Sigmoid colon (tissue), 7 donors: ENCODE results near the gene OXLD1. TPM values are rescaled to one million over a fixed set of nuclear protein-coding genes. Genes with fewer than 3 reads are reported as not detected.

Source experiments
- DNase-seq: peaks from one replicate; pipeline ENCODE4 v3.0.0-alpha.2; 2019
- H3K27ac ChIP-seq, 4 donors: fragments of 200-600 bp; sonication (generic); one replicate each; pipeline ENCODE4 v1.5.1; 2016 to 2019; ENCODE audit warnings: mild to moderate bottlenecking in 1 of 4
- H3K27me3 ChIP-seq, 3 donors: fragments of 200-600 bp; sonication (generic); one replicate each; pipeline ENCODE4 v1.5.1; 2019; ENCODE audit warnings: mild to moderate bottlenecking in 1 of 3
- H3K36me3 ChIP-seq, 4 donors: fragments of 200-600 bp; sonication (generic); one replicate each; pipeline ENCODE4 v1.5.1; 2016 to 2019
- H3K4me1 ChIP-seq, 4 donors: fragments of 200-600 bp; sonication (generic); one replicate each; pipeline ENCODE4 v1.5.1; 2017 to 2019
- H3K4me3 ChIP-seq, 4 donors: fragments of 200-600 bp; sonication (generic); one replicate each; pipeline ENCODE4 v1.5.1; 2017 to 2019; ENCODE audit warnings: mild to moderate bottlenecking in 2 of 4, moderate library complexity in 1 of 4
- H3K9me3 ChIP-seq, 4 donors: fragments of 200-600 bp in 3 of 4; sonication (generic) in 3 of 4; one replicate each; pipeline versions ENCODE4 v1.5.1 to v1.6.1; 2013 to 2019
- EP300 ChIP-seq, 4 donors: sonication (generic); formaldehyde crosslinking; IDR thresholded peaks; one replicate each; pipeline ENCODE4 v1.6.1; 2017; ENCODE audit warnings: antibody characterized with exemption in 4 of 4
- POLR2A ChIP-seq, 2 donors: fragments of 450-650 bp; IDR thresholded peaks; one replicate each; pipeline ENCODE4 v1.6.1; 2016; ENCODE audit warnings: antibody characterized with exemption in 2 of 2, mild to moderate bottlenecking in 2 of 2, moderate library complexity in 2 of 2
- POLR2AphosphoS5 ChIP-seq, 4 donors: sonication (generic); formaldehyde crosslinking; IDR thresholded peaks; one replicate each; pipeline ENCODE4 v1.6.1; 2017; ENCODE audit warnings: antibody characterized with exemption in 4 of 4
- WGBS, 2 donors: extraction: QIAGEN DNeasy Blood & Tissue Kit; methylation state at CpG; one replicate each; pipeline ENCODE4 v1.1.7; 2013; 5-methylcytosine and 5-hydroxymethylcytosine counted together
- intact Hi-C: fragments of 100-400 bp; cut with DNase I; formaldehyde crosslinking; loops from one replicate; pipeline ENCODE4 v1.15.1; 2023
- polyA plus RNA-seq, 3 donors: library from polyadenylated mRNA; stranded (reverse); fragments of 200-250 nt; gene quantifications; one replicate each; pipeline ENCODE4 v1.2.3, GENCODE V29; 2013
- total RNA-seq, 4 donors: library from RNA; depleted of rRNA; stranded (reverse); fragments of >200 nt; gene quantifications; one replicate each; pipeline ENCODE4 v1.1.0, GENCODE V29; 2016
- TF ChIP-seq, protein P1 (sequence below), 4 experiments: fragments of 450-650 bp in 3 of 4; fragments of 200-600 bp in 1 of 4; IDR thresholded peaks; one replicate each; pipeline ENCODE4 v1.5.1; 2016 to 2019; ENCODE audit warnings: antibody characterized with exemption in 4 of 4, mild to moderate bottlenecking in 3 of 4, moderate library complexity in 2 of 4
- donor health status: healthy with polysubstance abuse.
- donor health status: Bipolar disorder and iron deficiency.
- donor health status: healthy.

OXLD1 gene
- total and polyA plus RNA-seq, 7 donors, result 14.4 to 57.5 (median 36.2) TPM

GRCh38 chr17:81664051-81664470, 2.3 kb downstream of the OXLD1 start:
- Histone ChIP-seq H3K27ac (no peak overlapping the region), H3K4me3 (no peak overlapping the region), H3K4me1 (peaks cover 0 to 27% (median 26%) of the 10 kb centered on the region in 4 donors), H3K27me3 (no peaks in the 10 kb centered on the region), H3K36me3 (peaks cover 0 to 8% (median 0%) of the 10 kb centered on the region in 4 donors), H3K9me3 (no peaks in the 10 kb centered on the region)
- TF ChIP-seq, protein P1, sequence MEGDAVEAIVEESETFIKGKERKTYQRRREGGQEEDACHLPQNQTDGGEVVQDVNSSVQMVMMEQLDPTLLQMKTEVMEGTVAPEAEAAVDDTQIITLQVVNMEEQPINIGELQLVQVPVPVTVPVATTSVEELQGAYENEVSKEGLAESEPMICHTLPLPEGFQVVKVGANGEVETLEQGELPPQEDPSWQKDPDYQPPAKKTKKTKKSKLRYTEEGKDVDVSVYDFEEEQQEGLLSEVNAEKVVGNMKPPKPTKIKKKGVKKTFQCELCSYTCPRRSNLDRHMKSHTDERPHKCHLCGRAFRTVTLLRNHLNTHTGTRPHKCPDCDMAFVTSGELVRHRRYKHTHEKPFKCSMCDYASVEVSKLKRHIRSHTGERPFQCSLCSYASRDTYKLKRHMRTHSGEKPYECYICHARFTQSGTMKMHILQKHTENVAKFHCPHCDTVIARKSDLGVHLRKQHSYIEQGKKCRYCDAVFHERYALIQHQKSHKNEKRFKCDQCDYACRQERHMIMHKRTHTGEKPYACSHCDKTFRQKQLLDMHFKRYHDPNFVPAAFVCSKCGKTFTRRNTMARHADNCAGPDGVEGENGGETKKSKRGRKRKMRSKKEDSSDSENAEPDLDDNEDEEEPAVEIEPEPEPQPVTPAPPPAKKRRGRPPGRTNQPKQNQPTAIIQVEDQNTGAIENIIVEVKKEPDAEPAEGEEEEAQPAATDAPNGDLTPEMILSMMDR (IDR thresholded peaks at IDR 0.05), result no peak
- TF ChIP-seq POLR2AphosphoS5 (IDR thresholded peaks at IDR 0.05) (no peak), EP300 (IDR thresholded peaks at IDR 0.05) (no peak), POLR2A (IDR thresholded peaks at IDR 0.05) (no peak)
- intact Hi-C loops, result no loop called here
- 73 to 90% methylated on average over 7 of the region's 7 CpGs for WGBS, 2 donors
- DNase-seq, result no peak

DNA sequence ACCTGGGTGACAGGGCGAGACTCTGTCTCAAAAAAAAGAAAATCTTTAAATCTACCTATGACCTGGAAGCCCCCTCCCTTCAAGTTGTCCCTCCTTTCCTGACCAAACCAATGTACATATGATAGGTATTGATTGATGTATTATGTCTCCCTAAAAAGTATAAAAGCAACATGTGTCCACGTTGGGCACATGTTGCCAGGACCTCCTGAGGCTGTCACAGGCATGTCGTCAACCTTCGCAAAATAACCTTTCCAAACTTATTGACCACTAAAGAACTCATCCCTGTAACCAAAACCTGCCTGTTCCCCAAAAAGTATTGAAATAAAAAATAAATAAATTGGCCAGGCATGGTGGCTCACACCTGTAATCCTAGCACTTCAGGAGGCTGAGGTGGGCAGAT, 4.4 kb downstream of the OXLD1 start:
- no peak for DNase-seq
- no peaks in the 10 kb centered on the region for H3K9me3 ChIP-seq
- H3K36me3 ChIP-seq, result peaks cover 0 to 5% (median 0%) of the 10 kb centered on the region in 4 donors
- WGBS, 2 donors, result 92 to 94% methylated on average over 4 of the region's 4 CpGs
- no peak overlapping the region for H3K27ac ChIP-seq
- no peak for TF ChIP-seq POLR2A (IDR thresholded peaks at IDR 0.05)
- TF ChIP-seq EP300 (IDR thresholded peaks at IDR 0.05), result no peak
- TF ChIP-seq POLR2AphosphoS5 (IDR thresholded peaks at IDR 0.05), result no peak
- TF ChIP-seq, protein P1 (IDR thresholded peaks at IDR 0.05), result no peak
- intact Hi-C loops, result no loop called here
- H3K27me3 ChIP-seq, result no peaks in the 10 kb centered on the region
- no peak overlapping the region for H3K4me3 ChIP-seq
- H3K4me1 ChIP-seq, result peaks cover 0 to 14% (median 12%) of the 10 kb centered on the region in 4 donors

- no peak overlapping the region for H3K27ac ChIP-seq
- peaks cover 0 to 5% (median 0%) of the 10 kb centered on the region in 4 donors for H3K36me3 ChIP-seq
- TF ChIP-seq, protein P1 (IDR thresholded peaks at IDR 0.05), result no peak
- TF ChIP-seq POLR2AphosphoS5 (IDR thresholded peaks at IDR 0.05), result no peak
- TF ChIP-seq EP300 (IDR thresholded peaks at IDR 0.05), result no peak
- TF ChIP-seq POLR2A (IDR thresholded peaks at IDR 0.05), result no peak
- WGBS, 2 donors, result 94% methylated on average over 9 of the region's 9 CpGs
- no peak for DNase-seq
- H3K9me3 ChIP-seq, result no peaks in the 10 kb centered on the region
- intact Hi-C loops, result no loop called here
- no peak overlapping the region for H3K4me3 ChIP-seq
- H3K4me1 ChIP-seq, result peaks cover 0 to 6% (median 5%) of the 10 kb centered on the region in 4 donors
- peaks cover 0 to under 1% (median 0%) of the 10 kb centered on the region in 3 donors for H3K27me3 ChIP-seq
These were observed 6.0 kb downstream of the OXLD1 start for GRCh38 chr17:81660441-81660840.

DNA sequence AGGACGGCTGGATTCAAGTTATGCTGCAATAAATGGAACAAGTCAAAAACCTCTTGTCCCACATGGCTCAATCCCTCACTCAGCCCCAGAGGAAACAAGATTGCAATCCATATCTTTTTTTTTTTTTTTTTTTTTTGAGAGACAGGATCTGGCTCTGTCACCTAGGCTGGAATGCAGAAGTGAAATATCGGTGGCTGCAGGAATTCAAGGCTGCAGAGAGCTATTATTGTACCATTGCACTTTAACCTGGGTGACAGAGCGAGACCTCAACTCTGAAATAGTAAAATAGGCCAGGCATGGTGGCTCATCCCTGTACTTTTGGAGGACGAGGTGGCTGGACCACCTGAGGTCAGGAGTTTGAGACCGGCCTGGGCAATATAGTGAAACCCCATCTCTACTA, 7.4 kb downstream of the OXLD1 start:
- TF ChIP-seq POLR2A (IDR thresholded peaks at IDR 0.05) (no peak), EP300 (IDR thresholded peaks at IDR 0.05) (no peak), POLR2AphosphoS5 (IDR thresholded peaks at IDR 0.05) (no peak)
- TF ChIP-seq, protein P1 (IDR thresholded peaks at IDR 0.05), result no peak
- peaks cover 0 to 15% (median 0%) of the 10 kb centered on the region in 3 donors for H3K27me3 ChIP-seq
- H3K4me3 ChIP-seq, result no peak overlapping the region
- intact Hi-C loops, result no loop called here
- no peaks in the 10 kb centered on the region for H3K4me1 ChIP-seq
- no peaks in the 10 kb centered on the region for H3K36me3 ChIP-seq
- 60 to 84% methylated on average over 5 of the region's 5 CpGs for WGBS, 2 donors
- no peaks in the 10 kb centered on the region for H3K9me3 ChIP-seq
- no peak for DNase-seq
- no peak overlapping the region for H3K27ac ChIP-seq

DNA sequence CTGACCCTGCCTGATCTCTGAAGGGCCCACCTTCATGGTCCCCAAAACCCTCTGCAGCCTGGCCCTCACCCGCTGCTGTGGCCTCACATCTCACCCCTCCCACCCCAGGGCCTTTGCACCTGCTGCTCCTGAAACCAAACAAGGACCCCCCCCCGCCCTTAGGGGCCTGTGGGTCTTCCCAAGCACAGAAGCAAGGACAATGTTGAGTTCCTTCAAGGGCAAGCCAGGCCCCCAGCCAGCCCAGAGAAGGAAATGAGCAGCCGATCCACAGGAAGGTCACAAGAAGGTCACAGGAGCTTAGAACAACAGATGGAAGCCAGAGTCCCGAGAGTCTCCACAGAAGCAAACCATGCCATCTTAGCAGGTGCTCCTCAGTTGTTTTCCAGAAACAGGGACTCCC, 9.6 kb downstream of the OXLD1 start:
- peaks cover 5 to 31% (median 5%) of the 10 kb centered on the region in 3 donors for H3K27me3 ChIP-seq
- no peaks in the 10 kb centered on the region for H3K9me3 ChIP-seq
- no peak for TF ChIP-seq POLR2A (IDR thresholded peaks at IDR 0.05)
- TF ChIP-seq, protein P1 (IDR thresholded peaks at IDR 0.05), result no peak
- no peak for TF ChIP-seq EP300 (IDR thresholded peaks at IDR 0.05)
- TF ChIP-seq POLR2AphosphoS5 (IDR thresholded peaks at IDR 0.05), result no peak
- intact Hi-C loops, result no loop called here
- DNase-seq, result no peak
- no peak overlapping the region for H3K27ac ChIP-seq
- H3K4me1 ChIP-seq, result no peaks in the 10 kb centered on the region
- 60 to 65% methylated on average over 4 of the region's 4 CpGs for WGBS, 2 donors
- H3K4me3 ChIP-seq, result no peak overlapping the region
- no peaks in the 10 kb centered on the region for H3K36me3 ChIP-seq
